Stomach (tissue), 9 donors: Measurements from ENCODE around the gene USP48. TPM values are rescaled to one million over a fixed set of nuclear protein-coding genes. Genes with fewer than 3 reads are reported as not detected.

Experiments used
- DNase-seq, 2 donors: peaks; one replicate each; pipeline versions ENCODE4 v3.0.0 to v3.0.0-alpha.2; 2013 to 2019
- H3K27ac ChIP-seq, 5 donors: fragments of 200-600 bp in 4 of 5; sonication (generic) in 4 of 5; one replicate each; pipeline ENCODE4 v1.5.1; 2013 to 2019; ENCODE audit warnings: mild to moderate bottlenecking in 1 of 5, moderate library complexity in 1 of 5
- H3K27me3 ChIP-seq, 3 donors: fragments of 200-600 bp; sonication (generic); one replicate each; pipeline ENCODE4 v1.5.1; 2017 to 2019; ENCODE audit warnings: mixed run types in 1 of 3
- H3K36me3 ChIP-seq, 4 donors: fragments of 200-600 bp; sonication (generic); 1 replicate in 3 of 4; 2 replicates in 1 of 4; pipeline ENCODE4 v1.5.1; 2016 to 2019
- H3K4me1 ChIP-seq, 4 donors: fragments of 200-600 bp; sonication (generic); one replicate each; pipeline ENCODE4 v1.5.1; 2016 to 2019
- H3K4me3 ChIP-seq, 4 donors: fragments of 200-600 bp; sonication (generic) in 3 of 4; one replicate each; pipeline ENCODE4 v1.5.1; 2016 to 2019; ENCODE audit warnings: mild to moderate bottlenecking in 1 of 4
- H3K9me3 ChIP-seq, 4 donors: fragments of 200-600 bp; sonication (generic); one replicate each; pipeline ENCODE4 v1.5.1; 2016 to 2019
- EP300 ChIP-seq: sonication (generic); formaldehyde crosslinking; IDR thresholded peaks from one replicate; pipeline ENCODE4 v1.6.1; 2017; ENCODE audit warnings: antibody characterized with exemption
- POLR2A ChIP-seq, 4 donors: fragments of 450-650 bp; IDR thresholded peaks; one replicate each; pipeline ENCODE4 v1.6.1; 2016; ENCODE audit warnings: antibody characterized with exemption in 4 of 4, control low read depth in 2 of 4, mild to moderate bottlenecking in 1 of 4, moderate library complexity in 1 of 4
- POLR2AphosphoS5 ChIP-seq, 3 donors: sonication (generic); formaldehyde crosslinking; IDR thresholded peaks; one replicate each; pipeline ENCODE4 v1.6.1; 2016; ENCODE audit warnings: antibody characterized with exemption in 3 of 3
- WGBS, 5 donors: extraction: QIAGEN DNeasy Blood & Tissue Kit in 3 of 5; methylation state at CpG; one replicate each; pipeline versions ENCODE4 v1.1.5 to v1.1.7; 2013 to 2018; 5-methylcytosine and 5-hydroxymethylcytosine counted together
- intact Hi-C: fragments of 100-400 bp; cut with DNase I; formaldehyde crosslinking; loops from one replicate; pipeline ENCODE4 v1.15.1; 2023; ENCODE audit warnings: low total_unique reads
- polyA plus RNA-seq, 3 donors: library from polyadenylated mRNA; stranded (reverse); fragments of 200-250 nt; gene quantifications; one replicate each; pipeline ENCODE4 v1.2.3, GENCODE V29; 2013
- total RNA-seq, 5 donors: library from RNA; depleted of rRNA; stranded (reverse); fragments of >200 nt; gene quantifications; one replicate each; pipeline versions ENCODE4 v1.1.0 to v1.2.3, GENCODE V29; 2014 to 2016
- TF ChIP-seq, protein P1 (sequence below), 7 experiments: fragments of 450-650 bp in 4 of 7; fragments of 200-600 bp in 3 of 7; sonication (generic) in 3 of 7; IDR thresholded peaks; one replicate each; pipeline ENCODE4 v1.5.1; 2016 to 2019; ENCODE audit warnings: antibody characterized with exemption in 7 of 7, control low read depth in 2 of 7, mild to moderate bottlenecking in 1 of 7
- donor health status: healthy with polysubstance abuse.
- donor health status: Bipolar disorder and iron deficiency.
- donor health status: healthy.

The USP48 gene
- total and polyA plus RNA-seq, 8 donors, result 12.7 to 144 (median 78.7) TPM

DNA sequence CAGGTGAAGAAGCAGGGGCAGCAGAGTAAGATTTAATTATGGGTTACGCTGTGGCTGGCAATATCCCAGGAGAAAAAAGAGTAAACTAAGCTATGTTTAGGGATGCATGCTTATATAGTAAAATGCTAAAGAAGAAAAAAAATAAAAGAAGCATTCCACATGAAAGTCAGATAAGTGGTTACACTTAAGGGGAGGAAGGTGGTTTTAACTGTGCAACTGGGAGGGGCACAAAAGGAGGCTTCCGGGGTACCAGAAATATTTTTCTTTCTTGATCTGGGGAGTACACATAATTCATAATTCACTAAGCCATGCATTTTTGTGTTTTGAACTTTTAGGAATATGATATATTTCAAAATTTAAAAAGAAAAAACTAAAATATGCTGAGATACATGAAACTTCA is 39.5 kb downstream of the USP48 start:
- 95 to 99% (median 97%) methylated on average over 2 of the region's 2 CpGs for whole genome bisulfite sequencing, 5 donors
- TF ChIP-seq EP300 (no peak), POLR2A (IDR thresholded peaks at IDR 0.05) (no peak), POLR2AphosphoS5 (IDR thresholded peaks at IDR 0.05) (no peak)
- TF ChIP-seq, protein P1, sequence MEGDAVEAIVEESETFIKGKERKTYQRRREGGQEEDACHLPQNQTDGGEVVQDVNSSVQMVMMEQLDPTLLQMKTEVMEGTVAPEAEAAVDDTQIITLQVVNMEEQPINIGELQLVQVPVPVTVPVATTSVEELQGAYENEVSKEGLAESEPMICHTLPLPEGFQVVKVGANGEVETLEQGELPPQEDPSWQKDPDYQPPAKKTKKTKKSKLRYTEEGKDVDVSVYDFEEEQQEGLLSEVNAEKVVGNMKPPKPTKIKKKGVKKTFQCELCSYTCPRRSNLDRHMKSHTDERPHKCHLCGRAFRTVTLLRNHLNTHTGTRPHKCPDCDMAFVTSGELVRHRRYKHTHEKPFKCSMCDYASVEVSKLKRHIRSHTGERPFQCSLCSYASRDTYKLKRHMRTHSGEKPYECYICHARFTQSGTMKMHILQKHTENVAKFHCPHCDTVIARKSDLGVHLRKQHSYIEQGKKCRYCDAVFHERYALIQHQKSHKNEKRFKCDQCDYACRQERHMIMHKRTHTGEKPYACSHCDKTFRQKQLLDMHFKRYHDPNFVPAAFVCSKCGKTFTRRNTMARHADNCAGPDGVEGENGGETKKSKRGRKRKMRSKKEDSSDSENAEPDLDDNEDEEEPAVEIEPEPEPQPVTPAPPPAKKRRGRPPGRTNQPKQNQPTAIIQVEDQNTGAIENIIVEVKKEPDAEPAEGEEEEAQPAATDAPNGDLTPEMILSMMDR (IDR thresholded peaks at IDR 0.05), result no peak
- Histone ChIP-seq H3K4me1 (peaks cover 0 to 9% (median 2%) of the 10 kb centered on the region in 4 donors), H3K4me3 (no peak overlapping the region), H3K27me3 (no peaks in the 10 kb centered on the region), H3K9me3 (no peaks in the 10 kb centered on the region), H3K36me3 (peaks cover 2 to 95% (median 82%) of the 10 kb centered on the region in 4 donors), H3K27ac (no peak overlapping the region)
- no peak for DNase-seq
- intact Hi-C loops, result no loop called here

DNA sequence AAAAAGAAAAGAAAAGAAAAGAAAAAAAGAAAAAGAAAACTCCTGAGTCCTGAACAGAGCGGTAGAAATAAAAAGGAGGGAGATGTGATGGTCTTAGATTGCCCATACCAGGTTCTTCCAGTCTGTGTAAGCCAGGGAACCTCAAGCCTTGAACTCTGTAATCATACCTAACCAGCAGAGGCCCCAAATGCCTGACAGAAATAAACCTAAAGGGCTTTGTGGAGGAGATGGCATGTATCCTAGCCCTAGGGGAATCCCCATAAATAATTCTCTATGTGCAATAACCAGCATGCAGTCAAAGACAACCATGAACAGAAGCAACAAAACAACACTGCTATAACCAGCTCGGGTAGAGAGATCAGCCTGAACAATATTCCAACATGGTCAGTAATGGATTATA is 40.4 kb downstream of the USP48 start:
- Histone ChIP-seq H3K4me1 (peaks cover 0 to 9% (median 2%) of the 10 kb centered on the region in 4 donors), H3K36me3 (peaks cover 0 to 90% (median 78%) of the 10 kb centered on the region in 4 donors), H3K27ac (no peak overlapping the region), H3K4me3 (no peak overlapping the region), H3K9me3 (no peaks in the 10 kb centered on the region), H3K27me3 (no peaks in the 10 kb centered on the region)
- no peak for TF ChIP-seq POLR2AphosphoS5 (IDR thresholded peaks at IDR 0.05)
- TF ChIP-seq POLR2A (IDR thresholded peaks at IDR 0.05), result no peak
- TF ChIP-seq, protein P1 (IDR thresholded peaks at IDR 0.05), result no peak
- TF ChIP-seq EP300, result no peak
- intact Hi-C loops, result no loop called here
- no peak for DNase-seq
- WGBS, 5 donors, result 88 to 98% (median 91%) methylated on average over 2 of the region's 2 CpGs

DNA sequence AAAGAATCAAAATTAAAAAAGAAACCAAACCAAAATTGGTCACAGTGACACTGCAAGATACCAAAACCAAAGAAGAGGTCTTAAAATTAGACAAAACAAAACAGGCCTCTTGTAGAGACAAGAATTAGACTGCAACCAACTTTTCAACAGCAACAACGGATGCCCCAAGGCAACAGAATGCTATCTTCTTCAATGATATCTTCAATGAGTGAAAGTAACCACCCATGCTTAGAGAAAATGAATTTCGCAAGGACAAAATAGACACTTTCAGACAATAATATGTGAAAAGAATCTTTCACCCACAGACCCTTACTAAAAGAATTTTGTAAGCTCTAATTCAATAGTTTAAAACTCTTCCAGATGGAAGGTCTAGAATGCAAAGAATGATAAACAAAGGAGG is 41.7 kb downstream of the USP48 start:
- Histone ChIP-seq H3K36me3 (peaks cover 3 to 87% (median 74%) of the 10 kb centered on the region in 4 donors), H3K9me3 (no peaks in the 10 kb centered on the region), H3K4me3 (no peak overlapping the region), H3K27ac (no peak overlapping the region), H3K27me3 (no peaks in the 10 kb centered on the region), H3K4me1 (peaks cover 0 to 2% (median 1%) of the 10 kb centered on the region in 4 donors)
- 94 to 98% (median 95%) methylated on average over 2 of the region's 2 CpGs for WGBS, 5 donors
- intact Hi-C loops, result no loop called here
- no peak for TF ChIP-seq EP300
- TF ChIP-seq POLR2AphosphoS5 (IDR thresholded peaks at IDR 0.05), result no peak
- TF ChIP-seq, protein P1 (IDR thresholded peaks at IDR 0.05), result no peak
- TF ChIP-seq POLR2A (IDR thresholded peaks at IDR 0.05), result no peak
- DNase-seq, result no peak

DNA sequence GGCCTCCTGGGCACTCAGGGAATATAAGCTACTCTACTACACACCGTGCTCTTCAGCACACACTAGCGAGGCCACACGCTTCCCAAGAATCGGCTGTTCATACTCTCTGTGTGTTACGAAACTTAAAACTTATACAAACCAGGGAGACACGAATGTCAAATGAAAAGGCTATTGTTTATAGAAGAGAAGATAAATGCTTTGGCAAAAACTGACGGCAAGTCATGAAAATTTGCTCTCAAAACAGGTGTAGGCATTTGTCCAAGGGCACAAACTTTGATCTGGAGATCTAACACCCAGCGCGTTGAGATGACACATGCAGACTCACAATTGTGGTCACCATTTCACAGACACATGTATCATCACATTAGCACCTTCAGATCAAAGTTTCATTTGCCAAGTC is 46.1 kb downstream of the USP48 start:
- Histone ChIP-seq H3K27ac (no peak overlapping the region), H3K36me3 (peaks cover 36 to 90% (median 79%) of the 10 kb centered on the region in 4 donors), H3K4me1 (no peaks in the 10 kb centered on the region), H3K27me3 (no peaks in the 10 kb centered on the region), H3K4me3 (no peak overlapping the region), H3K9me3 (no peaks in the 10 kb centered on the region)
- TF ChIP-seq POLR2AphosphoS5 (IDR thresholded peaks at IDR 0.05) (no peak), POLR2A (IDR thresholded peaks at IDR 0.05) (no peak), EP300 (no peak)
- TF ChIP-seq, protein P1 (IDR thresholded peaks at IDR 0.05), result no peak
- intact Hi-C loops, result no loop called here
- WGBS, 5 donors, result 70 to 75% (median 72%) methylated on average over 9 of the region's 9 CpGs
- DNase-seq, result no peak
